GM10266 (cell line): Measurements from ENCODE around the gene PPIP5K1.

Source experiments
- DNase-seq: peaks from one replicate; pipeline ENCODE4 v3.0.0; 2012; ENCODE audit errors: extremely low spot score
- TF ChIP-seq, protein P1 (sequence below): IDR thresholded peaks from 2 replicates; pipeline ENCODE4 v1.5.1; 2012; ENCODE audit warnings: mild to moderate bottlenecking, low read depth; ENCODE audit not compliant: control insufficient read depth, insufficient read depth; ENCODE audit errors: missing control alignments

Gene PPIP5K1

DNA sequence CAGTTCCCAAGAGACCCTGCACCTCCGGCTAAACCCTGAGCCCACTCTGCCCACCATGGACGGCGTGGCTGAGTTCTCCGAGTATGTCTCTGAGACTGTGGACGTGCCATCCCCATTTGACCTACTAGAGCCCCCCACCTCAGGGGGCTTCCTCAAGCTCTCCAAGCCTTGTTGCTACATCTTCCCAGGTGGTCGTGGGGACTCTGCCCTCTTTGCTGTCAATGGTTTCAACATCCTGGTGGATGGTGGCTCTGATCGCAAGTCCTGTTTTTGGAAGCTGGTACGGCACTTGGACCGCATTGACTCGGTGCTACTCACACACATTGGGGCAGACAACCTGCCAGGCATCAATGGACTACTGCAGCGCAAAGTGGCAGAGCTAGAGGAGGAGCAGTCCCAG is 68.6 kb downstream of the PPIP5K1 start:
- no peak for DNase-seq
- TF ChIP-seq, protein P1, sequence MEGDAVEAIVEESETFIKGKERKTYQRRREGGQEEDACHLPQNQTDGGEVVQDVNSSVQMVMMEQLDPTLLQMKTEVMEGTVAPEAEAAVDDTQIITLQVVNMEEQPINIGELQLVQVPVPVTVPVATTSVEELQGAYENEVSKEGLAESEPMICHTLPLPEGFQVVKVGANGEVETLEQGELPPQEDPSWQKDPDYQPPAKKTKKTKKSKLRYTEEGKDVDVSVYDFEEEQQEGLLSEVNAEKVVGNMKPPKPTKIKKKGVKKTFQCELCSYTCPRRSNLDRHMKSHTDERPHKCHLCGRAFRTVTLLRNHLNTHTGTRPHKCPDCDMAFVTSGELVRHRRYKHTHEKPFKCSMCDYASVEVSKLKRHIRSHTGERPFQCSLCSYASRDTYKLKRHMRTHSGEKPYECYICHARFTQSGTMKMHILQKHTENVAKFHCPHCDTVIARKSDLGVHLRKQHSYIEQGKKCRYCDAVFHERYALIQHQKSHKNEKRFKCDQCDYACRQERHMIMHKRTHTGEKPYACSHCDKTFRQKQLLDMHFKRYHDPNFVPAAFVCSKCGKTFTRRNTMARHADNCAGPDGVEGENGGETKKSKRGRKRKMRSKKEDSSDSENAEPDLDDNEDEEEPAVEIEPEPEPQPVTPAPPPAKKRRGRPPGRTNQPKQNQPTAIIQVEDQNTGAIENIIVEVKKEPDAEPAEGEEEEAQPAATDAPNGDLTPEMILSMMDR = no peak

DNA sequence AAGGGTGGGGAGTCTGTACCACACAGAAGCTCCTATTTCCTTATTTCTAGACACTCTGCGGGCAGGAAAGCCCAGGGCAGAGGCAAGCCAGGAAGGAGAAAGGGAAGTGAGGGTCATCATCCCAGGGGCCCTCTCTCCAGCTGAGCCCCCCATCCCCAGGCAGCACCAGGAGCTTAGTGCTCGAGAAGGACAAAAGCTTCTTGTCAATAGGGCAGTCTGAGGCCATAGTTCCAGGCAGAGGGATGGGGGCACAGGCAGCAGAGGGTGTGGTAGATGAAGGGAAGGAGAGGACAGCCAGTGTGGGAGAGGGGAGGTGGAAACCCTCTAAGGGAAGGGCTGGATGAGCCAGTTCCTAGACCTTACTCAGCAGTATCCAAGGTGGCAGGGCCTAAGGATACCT is 69.9 kb downstream of the PPIP5K1 start:
- no peak for DNase-seq
- TF ChIP-seq, protein P1 = no peak

DNA sequence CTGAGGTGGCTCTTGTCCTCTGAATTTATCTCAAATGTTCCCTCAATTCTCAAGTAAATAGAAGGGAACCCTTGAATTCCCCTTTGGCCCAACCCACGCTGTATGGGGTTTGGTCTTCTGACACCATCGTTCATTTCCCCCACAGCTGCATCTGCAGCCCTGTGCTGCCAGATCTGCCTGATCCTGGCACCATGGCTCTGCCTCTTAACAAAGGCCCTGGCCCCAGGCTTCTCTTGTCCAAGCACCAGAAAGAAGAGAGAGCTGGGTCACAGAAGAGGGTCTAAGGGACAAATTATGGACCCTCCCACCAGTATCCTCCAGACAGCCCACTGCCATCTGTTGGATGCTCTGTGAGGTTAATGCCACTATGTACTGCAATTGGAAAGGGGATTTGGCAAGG is 70.8 kb downstream of the PPIP5K1 start:
- no peak for DNase-seq
- TF ChIP-seq, protein P1 = no peak

DNA sequence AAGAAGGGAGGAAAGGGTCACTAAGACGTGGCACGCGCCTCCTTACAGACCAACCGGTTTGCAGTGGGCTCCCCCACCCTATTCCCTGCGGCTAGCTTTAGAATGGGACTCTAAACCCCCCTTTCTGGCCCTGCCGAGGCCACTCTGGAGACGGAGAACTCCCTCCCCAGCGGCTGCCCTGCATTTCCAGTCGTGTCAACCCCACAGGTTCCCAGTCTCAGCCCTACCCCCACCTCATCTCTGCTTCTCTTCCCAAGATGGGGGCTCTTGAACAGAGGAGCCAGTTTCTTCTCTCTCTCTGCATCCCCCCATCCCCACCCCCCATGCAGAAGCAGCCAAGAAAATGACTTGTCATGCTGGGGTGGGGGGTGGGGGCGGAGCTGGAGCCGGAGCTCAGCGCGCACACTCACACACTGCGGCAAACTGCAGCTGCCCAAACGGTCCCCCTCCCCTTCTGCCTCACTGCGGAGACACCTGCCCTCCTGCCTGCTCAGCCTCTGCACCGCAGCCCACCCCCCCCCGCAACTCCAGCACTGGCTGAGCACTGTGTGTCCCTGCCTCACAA is 71.7 kb downstream of the PPIP5K1 start:
- TF ChIP-seq, protein P1 = no peak
- no peak for DNase-seq

DNA sequence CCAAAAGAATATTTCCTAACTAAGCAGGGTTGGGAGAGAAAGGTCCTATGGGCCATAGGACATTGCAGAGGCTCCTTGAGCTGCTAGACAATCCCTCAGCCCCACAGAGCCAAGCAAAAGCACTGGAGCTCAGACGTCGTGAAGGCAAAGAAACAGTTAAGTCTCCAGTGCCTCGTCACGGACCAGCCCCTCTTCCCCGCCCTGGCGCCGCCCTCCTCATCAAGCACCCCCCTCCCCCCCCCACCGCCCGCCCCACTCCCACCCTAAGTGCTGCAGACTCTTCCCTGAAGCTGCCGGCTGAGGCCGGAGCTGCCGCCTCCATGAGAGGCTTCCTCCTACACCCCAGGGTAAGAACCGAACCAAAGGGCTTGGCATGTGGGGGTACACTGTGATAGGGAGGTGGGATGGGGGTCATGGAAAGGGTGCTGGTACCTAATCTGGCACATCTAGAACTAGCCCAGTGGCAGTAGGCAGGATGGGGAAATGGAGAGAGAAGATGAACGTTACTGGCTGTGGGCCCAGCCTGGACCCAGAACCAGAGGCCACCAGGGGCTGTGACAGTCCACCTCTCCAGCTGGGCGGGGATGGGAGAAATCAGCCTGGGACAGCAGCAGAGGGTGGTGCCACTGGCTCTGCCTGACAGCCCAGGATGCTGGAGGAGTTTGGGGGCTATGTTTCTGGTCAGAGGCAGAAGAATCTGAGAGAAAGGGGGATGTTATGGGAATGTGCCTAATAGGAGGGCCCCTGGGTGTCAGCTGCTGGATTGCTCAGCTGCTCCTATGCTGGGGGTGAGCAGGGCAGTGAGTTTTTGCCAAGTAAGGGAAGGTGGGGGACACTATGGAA is 72.4 kb downstream of the PPIP5K1 start, which contains the start of gene MAP1A:
TSS of gene MAP1A (plus strand) at position 255 of the 843 bp plus-strand sequence. CDS start 3,866 bp downstream, outside the sequence.
- DNase-seq = no peak
- TF ChIP-seq, protein P1 = no peak

DNA sequence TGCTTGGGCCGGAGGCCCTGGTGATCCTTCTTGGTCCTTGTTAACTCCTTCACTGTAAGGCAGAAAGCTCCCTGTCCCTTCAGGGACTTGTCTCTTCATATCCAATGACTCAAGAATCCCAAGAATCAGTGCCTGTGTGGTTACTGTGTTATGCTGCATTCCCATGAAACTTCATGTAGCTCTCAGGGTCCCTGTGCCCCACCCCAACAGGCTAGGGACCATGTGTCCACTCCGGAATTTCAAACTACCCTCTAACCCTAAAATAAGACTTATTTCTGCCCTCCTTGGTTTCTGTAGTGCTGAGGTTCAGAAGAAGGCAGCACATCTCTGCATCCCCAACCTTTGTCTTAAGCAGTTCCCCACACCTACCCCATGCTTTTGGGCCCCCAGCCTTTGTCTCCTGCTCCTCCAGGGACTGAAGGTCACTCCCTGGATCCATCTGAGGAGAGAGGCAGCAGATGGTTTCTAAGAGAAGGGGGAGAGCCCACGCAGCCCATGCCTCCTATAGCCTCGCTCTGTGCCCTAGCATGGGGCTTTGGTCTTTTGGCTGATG is 73.1 kb downstream of the PPIP5K1 start:
- TF ChIP-seq, protein P1 = no peak
- no peak for DNase-seq

DNA sequence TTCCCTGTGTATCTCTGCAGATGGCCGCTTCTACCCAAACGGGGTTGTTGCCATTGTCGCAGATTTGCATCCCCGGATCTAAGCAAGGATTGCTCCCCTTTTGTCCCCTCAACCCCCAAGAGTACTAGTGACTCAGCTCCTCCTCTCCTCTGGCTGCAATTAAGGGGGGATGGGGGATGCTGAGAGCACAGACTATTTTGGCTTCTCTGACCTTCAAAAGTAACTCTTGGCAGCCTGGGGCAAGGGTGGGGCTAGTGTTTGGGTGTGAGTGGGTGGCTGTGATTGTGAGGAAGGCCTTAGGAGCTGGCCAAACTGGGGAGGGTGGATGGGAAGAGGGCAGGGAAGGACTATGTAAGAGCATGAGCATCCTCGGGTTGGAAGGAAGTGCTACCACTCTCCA is 73.8 kb downstream of the PPIP5K1 start:
- TF ChIP-seq, protein P1 = no peak
- no peak for DNase-seq
